ENCODE data around the gene PAPLN.

GRCh38 chr14:73262427-73263183 is 25.3 kb downstream of the PAPLN start:
- TF ChIP-seq ZNF565 (CRISPR knock-in tag; conservative IDR thresholded peaks at IDR 0.05; ENCODE audit: low read depth) (no peak), CREB5 (CRISPR knock-in tag; IDR thresholded peaks at IDR 0.05; ENCODE audit: low read depth) (no peak), PATZ1 (CRISPR knock-in tag; IDR thresholded peaks at IDR 0.05; ENCODE audit: borderline replicate concordance) (no peak), RARB (CRISPR knock-in tag; IDR thresholded peaks at IDR 0.05) (no peak), ZC3H10 (CRISPR knock-in tag; IDR thresholded peaks at IDR 0.05) (no peak), ARNTL (CRISPR knock-in tag; IDR thresholded peaks at IDR 0.05; ENCODE audit: borderline replicate concordance, low read depth) (no peak), ZFP3 (CRISPR knock-in tag; IDR thresholded peaks at IDR 0.05) (no peak), CSDC2 (CRISPR knock-in tag; IDR thresholded peaks at IDR 0.05) (no peak), ISL1 (CRISPR knock-in tag; IDR thresholded peaks at IDR 0.05) (no peak)
- TF ChIP-seq, protein P1, sequence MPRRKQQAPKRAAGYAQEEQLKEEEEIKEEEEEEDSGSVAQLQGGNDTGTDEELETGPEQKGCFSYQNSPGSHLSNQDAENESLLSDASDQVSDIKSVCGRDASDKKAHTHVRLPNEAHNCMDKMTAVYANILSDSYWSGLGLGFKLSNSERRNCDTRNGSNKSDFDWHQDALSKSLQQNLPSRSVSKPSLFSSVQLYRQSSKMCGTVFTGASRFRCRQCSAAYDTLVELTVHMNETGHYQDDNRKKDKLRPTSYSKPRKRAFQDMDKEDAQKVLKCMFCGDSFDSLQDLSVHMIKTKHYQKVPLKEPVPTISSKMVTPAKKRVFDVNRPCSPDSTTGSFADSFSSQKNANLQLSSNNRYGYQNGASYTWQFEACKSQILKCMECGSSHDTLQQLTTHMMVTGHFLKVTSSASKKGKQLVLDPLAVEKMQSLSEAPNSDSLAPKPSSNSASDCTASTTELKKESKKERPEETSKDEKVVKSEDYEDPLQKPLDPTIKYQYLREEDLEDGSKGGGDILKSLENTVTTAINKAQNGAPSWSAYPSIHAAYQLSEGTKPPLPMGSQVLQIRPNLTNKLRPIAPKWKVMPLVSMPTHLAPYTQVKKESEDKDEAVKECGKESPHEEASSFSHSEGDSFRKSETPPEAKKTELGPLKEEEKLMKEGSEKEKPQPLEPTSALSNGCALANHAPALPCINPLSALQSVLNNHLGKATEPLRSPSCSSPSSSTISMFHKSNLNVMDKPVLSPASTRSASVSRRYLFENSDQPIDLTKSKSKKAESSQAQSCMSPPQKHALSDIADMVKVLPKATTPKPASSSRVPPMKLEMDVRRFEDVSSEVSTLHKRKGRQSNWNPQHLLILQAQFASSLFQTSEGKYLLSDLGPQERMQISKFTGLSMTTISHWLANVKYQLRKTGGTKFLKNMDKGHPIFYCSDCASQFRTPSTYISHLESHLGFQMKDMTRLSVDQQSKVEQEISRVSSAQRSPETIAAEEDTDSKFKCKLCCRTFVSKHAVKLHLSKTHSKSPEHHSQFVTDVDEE (CRISPR knock-in tag; IDR thresholded peaks at IDR 0.05) = no peak

All from SK-N-SH treated with all-trans-retinoic acid at 6 μM for 48 hours (cell line).